ENCODE measurements around the gene GPR6. TPM values are rescaled to one million over a fixed set of nuclear protein-coding genes. Genes with fewer than 3 reads are reported as not detected.

GPR6 gene
- total RNA-seq, 1 experiment from 2014 or later = not detected

DNA sequence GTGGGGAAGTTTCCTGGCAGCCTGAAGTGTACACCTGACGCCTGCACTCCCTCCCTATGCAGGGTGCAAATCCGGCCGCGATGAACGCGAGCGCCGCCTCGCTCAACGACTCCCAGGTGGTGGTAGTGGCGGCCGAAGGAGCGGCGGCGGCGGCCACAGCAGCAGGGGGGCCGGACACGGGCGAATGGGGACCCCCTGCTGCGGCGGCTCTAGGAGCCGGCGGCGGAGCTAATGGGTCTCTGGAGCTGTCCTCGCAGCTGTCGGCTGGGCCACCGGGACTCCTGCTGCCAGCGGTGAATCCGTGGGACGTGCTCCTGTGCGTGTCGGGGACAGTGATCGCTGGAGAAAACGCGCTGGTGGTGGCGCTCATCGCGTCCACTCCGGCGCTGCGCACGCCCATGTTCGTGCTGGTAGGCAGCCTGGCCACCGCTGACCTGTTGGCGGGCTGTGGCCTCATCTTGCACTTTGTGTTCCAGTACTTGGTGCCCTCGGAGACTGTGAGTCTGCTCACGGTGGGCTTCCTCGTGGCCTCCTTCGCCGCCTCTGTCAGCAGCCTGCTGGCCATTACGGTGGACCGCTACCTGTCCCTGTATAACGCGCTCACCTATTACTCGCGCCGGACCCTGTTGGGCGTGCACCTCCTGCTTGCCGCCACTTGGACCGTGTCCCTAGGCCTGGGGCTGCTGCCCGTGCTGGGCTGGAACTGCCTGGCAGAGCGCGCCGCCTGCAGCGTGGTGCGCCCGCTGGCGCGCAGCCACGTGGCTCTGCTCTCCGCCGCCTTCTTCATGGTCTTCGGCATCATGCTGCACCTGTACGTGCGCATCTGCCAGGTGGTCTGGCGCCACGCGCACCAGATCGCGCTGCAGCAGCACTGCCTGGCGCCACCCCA lies 1.2 kb downstream of the GPR6 start:
- BruUV-seq (replicated peaks) = no TSS peak
- H4K20me1 ChIP-seq (ENCODE audit: insufficient read depth) = no peaks in the 10 kb centered on the region
- H3K27me3 ChIP-seq (ENCODE audit: insufficient read depth, low read depth) = peaks cover 27% of the 10 kb centered on the region
- CTCF ChIA-PET = no interaction called here
- no peaks in the 10 kb centered on the region for H3F3A ChIP-seq (ENCODE audit: insufficient read depth, low read depth)
- TF ChIP-seq, protein P1, sequence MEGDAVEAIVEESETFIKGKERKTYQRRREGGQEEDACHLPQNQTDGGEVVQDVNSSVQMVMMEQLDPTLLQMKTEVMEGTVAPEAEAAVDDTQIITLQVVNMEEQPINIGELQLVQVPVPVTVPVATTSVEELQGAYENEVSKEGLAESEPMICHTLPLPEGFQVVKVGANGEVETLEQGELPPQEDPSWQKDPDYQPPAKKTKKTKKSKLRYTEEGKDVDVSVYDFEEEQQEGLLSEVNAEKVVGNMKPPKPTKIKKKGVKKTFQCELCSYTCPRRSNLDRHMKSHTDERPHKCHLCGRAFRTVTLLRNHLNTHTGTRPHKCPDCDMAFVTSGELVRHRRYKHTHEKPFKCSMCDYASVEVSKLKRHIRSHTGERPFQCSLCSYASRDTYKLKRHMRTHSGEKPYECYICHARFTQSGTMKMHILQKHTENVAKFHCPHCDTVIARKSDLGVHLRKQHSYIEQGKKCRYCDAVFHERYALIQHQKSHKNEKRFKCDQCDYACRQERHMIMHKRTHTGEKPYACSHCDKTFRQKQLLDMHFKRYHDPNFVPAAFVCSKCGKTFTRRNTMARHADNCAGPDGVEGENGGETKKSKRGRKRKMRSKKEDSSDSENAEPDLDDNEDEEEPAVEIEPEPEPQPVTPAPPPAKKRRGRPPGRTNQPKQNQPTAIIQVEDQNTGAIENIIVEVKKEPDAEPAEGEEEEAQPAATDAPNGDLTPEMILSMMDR (conservative IDR thresholded peaks at IDR 0.05) = no peak
- no peak for TF ChIP-seq EZH2 (IDR thresholded peaks at IDR 0.05; ENCODE audit: low read depth)
- H3K79me2 ChIP-seq (ENCODE audit: low read depth) = no peaks in the 10 kb centered on the region
- H2AFZ ChIP-seq = no peak overlapping the region
- H3K4me3 ChIP-seq = no peak overlapping the region
- no peaks in the 10 kb centered on the region for H3K36me3 ChIP-seq (ENCODE audit: low read depth)
- H3K4me1 ChIP-seq (replicated peaks; ENCODE audit: insufficient read depth) = no peaks in the 10 kb centered on the region
- intact Hi-C loops (cut with micrococcal nuclease; ENCODE audit: unreplicated experiment) = no loop called here
- no peak overlapping the region for H3K4me2 ChIP-seq
- DNase-seq = no peak
- H3K9me2 ChIP-seq (ENCODE audit: insufficient read depth) = no peaks in the 10 kb centered on the region
- H3K27ac ChIP-seq = no peak overlapping the region
- POLR2A ChIA-PET (ENCODE audit: unreplicated experiment) = interaction anchor here (0.7 kb wide), 1 partner anchor 127 kb away, joined by 6 read pairs; no protein-coding TSS in a partner anchor
- no peaks in the 10 kb centered on the region; the same call in 1 of the 2 replicates for H3K9me3 ChIP-seq (ENCODE audit: insufficient read depth, low read depth)

DNA sequence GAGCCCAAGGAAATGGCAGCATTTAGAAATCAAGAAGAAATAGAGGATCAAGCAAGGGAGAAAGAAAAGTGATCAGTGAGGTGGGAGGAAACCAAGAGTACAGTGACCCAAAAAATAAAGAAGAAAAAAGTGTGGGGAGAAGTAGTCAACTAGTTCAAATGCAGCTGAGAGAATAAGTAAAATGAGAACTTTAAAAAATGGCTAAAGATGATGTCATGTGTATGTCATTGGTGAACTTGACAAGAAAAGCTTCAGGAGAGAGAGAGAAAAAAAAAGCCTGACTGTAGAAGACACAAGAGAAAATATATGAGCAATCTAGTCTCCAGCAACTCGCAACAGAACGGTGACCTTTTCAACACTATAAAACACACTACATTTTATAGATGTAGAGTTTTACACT lies 6.3 kb downstream of the GPR6 start:
- no peaks in the 10 kb centered on the region for H3K79me2 ChIP-seq (ENCODE audit: low read depth)
- CTCF ChIA-PET = no interaction called here
- no peak overlapping the region for H3K4me2 ChIP-seq
- no peak for DNase-seq
- no peaks in the 10 kb centered on the region for H3K4me1 ChIP-seq (replicated peaks; ENCODE audit: insufficient read depth)
- H2AFZ ChIP-seq = no peak overlapping the region
- H3F3A ChIP-seq (ENCODE audit: insufficient read depth, low read depth) = no peaks in the 10 kb centered on the region
- TF ChIP-seq, protein P1 (conservative IDR thresholded peaks at IDR 0.05) = no peak
- TF ChIP-seq EZH2 (IDR thresholded peaks at IDR 0.05; ENCODE audit: low read depth) = no peak
- H3K27ac ChIP-seq = no peak overlapping the region
- peaks cover 8% of the 10 kb centered on the region; the same call in 1 of the 2 replicates for H3K27me3 ChIP-seq (ENCODE audit: insufficient read depth, low read depth)
- H3K4me3 ChIP-seq = no peak overlapping the region
- H4K20me1 ChIP-seq (ENCODE audit: insufficient read depth) = no peaks in the 10 kb centered on the region
- intact Hi-C loops (cut with micrococcal nuclease; ENCODE audit: unreplicated experiment) = no loop called here
- H3K9me3 ChIP-seq (ENCODE audit: insufficient read depth, low read depth) = no peaks in the 10 kb centered on the region
- H3K9me2 ChIP-seq (ENCODE audit: insufficient read depth) = no peaks in the 10 kb centered on the region
- no peaks in the 10 kb centered on the region for H3K36me3 ChIP-seq (ENCODE audit: low read depth)
- POLR2A ChIA-PET (ENCODE audit: unreplicated experiment) = no interaction called here
- no TSS peak for BruUV-seq (replicated peaks)

DNA sequence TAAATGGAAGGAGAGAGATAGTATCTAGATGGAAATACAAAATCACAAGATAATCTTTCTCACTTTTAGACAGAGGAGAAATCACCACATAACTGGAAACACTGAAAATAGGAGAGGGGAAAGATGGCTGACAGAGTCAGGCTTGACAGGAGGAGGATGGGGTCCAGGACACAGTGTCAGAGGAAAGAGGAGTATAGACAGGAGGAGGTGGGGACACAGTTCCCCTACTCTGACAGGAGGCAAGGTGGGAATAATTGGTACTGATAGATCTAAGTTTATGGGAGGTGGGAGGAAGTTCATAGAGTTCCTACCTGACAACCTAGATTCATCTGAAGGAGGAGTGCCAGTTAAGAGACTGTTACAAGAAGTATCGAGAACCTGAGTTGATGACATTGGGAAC lies 9.1 kb downstream of the GPR6 start:
- ChIA-PET CTCF (no interaction called here), POLR2A (ENCODE audit: unreplicated experiment) (no interaction called here)
- Histone ChIP-seq H4K20me1 (ENCODE audit: insufficient read depth) (no peaks in the 10 kb centered on the region), H3K9me2 (ENCODE audit: insufficient read depth) (no peaks in the 10 kb centered on the region), H3K27ac (no peak overlapping the region), H3K4me3 (no peak overlapping the region), H3K9me3 (ENCODE audit: insufficient read depth, low read depth) (no peaks in the 10 kb centered on the region), H2AFZ (no peak overlapping the region), H3F3A (ENCODE audit: insufficient read depth, low read depth) (no peaks in the 10 kb centered on the region), H3K79me2 (ENCODE audit: low read depth) (no peaks in the 10 kb centered on the region), H3K36me3 (ENCODE audit: low read depth) (no peaks in the 10 kb centered on the region), H3K4me1 (replicated peaks; ENCODE audit: insufficient read depth) (no peaks in the 10 kb centered on the region), H3K4me2 (no peak overlapping the region), H3K27me3 (ENCODE audit: insufficient read depth, low read depth) (peaks cover 20% of the 10 kb centered on the region; the same call in 1 of the 2 replicates)
- DNase-seq = no peak
- intact Hi-C loops (cut with micrococcal nuclease; ENCODE audit: unreplicated experiment) = no loop called here
- TF ChIP-seq EZH2 (IDR thresholded peaks at IDR 0.05; ENCODE audit: low read depth) = no peak
- TF ChIP-seq, protein P1 (conservative IDR thresholded peaks at IDR 0.05) = no peak
- BruUV-seq (replicated peaks) = no TSS peak
